ENCODE measurements around the gene OSM. TPM values are rescaled to one million over a fixed set of nuclear protein-coding genes. Genes with fewer than 3 reads are reported as not detected.

The OSM gene
- total and polyA plus RNA-seq, 9 donors: 0.09 to 1.5 (median 0.33) TPM; not detected in 1

- DNase-seq: no peak
- H3K4me1 ChIP-seq (ENCODE audit: control insufficient read depth, insufficient read depth, low read length): peaks cover 28% of the 10 kb centered on the region
- WGBS (ENCODE audit: insufficient coverage): 95% methylated on average over 3 of the region's 8 CpGs
Measured at GRCh38 chr22:30285846-30286200, 19.2 kb upstream of the OSM start.

GRCh38 chr22:30285176-30285845 is 18.7 kb upstream of the OSM start:
- Histone ChIP-seq H3K27ac (ENCODE audit: low read length) (no peak overlapping the region), H3K27me3 (ENCODE audit: control insufficient read depth, insufficient read depth, low read length) (no peaks in the 10 kb centered on the region), H3K4me1 (ENCODE audit: control insufficient read depth, insufficient read depth, low read length) (peaks cover 23% of the 10 kb centered on the region), H3K36me3 (ENCODE audit: control insufficient read depth, insufficient read depth, low read length) (peaks cover 7% of the 10 kb centered on the region), H3K4me3 (ENCODE audit: low read length) (no peak overlapping the region), H3K9me3 (replicated peaks; ENCODE audit: control insufficient read depth, low read depth, low read length) (no peaks in the 10 kb centered on the region)
- DNase-seq: no peak
- 83% methylated on average over 20 of the region's 27 CpGs for WGBS (ENCODE audit: insufficient coverage)

More at GRCh38 chr22:30285846-30286200, 19.2 kb upstream of the OSM start:
- no peak overlapping the region for H3K27ac ChIP-seq (ENCODE audit: low read length)
- H3K9me3 ChIP-seq (replicated peaks; ENCODE audit: control insufficient read depth, low read depth, low read length): no peaks in the 10 kb centered on the region
- no peaks in the 10 kb centered on the region for H3K27me3 ChIP-seq (ENCODE audit: control insufficient read depth, insufficient read depth, low read length)
- H3K4me3 ChIP-seq (ENCODE audit: low read length): no peak overlapping the region
- H3K36me3 ChIP-seq (ENCODE audit: control insufficient read depth, insufficient read depth, low read length): peaks cover 7% of the 10 kb centered on the region

- Histone ChIP-seq H3K27ac (ENCODE audit: low read length) (no peak overlapping the region), H3K27me3 (ENCODE audit: control insufficient read depth, insufficient read depth, low read length) (no peaks in the 10 kb centered on the region), H3K36me3 (ENCODE audit: control insufficient read depth, insufficient read depth, low read length) (peaks cover 7% of the 10 kb centered on the region), H3K4me1 (ENCODE audit: control insufficient read depth, insufficient read depth, low read length) (peaks cover 17% of the 10 kb centered on the region), H3K9me3 (replicated peaks; ENCODE audit: control insufficient read depth, low read depth, low read length) (no peaks in the 10 kb centered on the region), H3K4me3 (ENCODE audit: low read length) (no peak overlapping the region)
- no peak for DNase-seq
- WGBS (ENCODE audit: insufficient coverage): 72% methylated on average over 4 of the region's 4 CpGs
Measured at GRCh38 chr22:30284666-30285065, 18.0 kb upstream of the OSM start.

- Histone ChIP-seq H3K36me3 (ENCODE audit: control insufficient read depth, insufficient read depth, low read length) (peaks cover 7% of the 10 kb centered on the region), H3K27me3 (ENCODE audit: control insufficient read depth, insufficient read depth, low read length) (no peaks in the 10 kb centered on the region), H3K4me3 (ENCODE audit: low read length) (no peak overlapping the region), H3K9me3 (replicated peaks; ENCODE audit: control insufficient read depth, low read depth, low read length) (no peaks in the 10 kb centered on the region), H3K27ac (ENCODE audit: low read length) (no peak overlapping the region), H3K4me1 (ENCODE audit: control insufficient read depth, insufficient read depth, low read length) (peaks cover 17% of the 10 kb centered on the region)
- no peak for DNase-seq
- 74% methylated on average over 8 of the region's 9 CpGs for WGBS (ENCODE audit: insufficient coverage)
Measured at GRCh38 chr22:30284172-30284571, 17.5 kb upstream of the OSM start.

GRCh38 chr22:30283342-30283741 is 16.7 kb upstream of the OSM start:
- Histone ChIP-seq H3K27me3 (ENCODE audit: control insufficient read depth, insufficient read depth, low read length) (no peaks in the 10 kb centered on the region), H3K4me1 (ENCODE audit: control insufficient read depth, insufficient read depth, low read length) (peaks cover 9% of the 10 kb centered on the region), H3K27ac (ENCODE audit: low read length) (no peak overlapping the region), H3K9me3 (replicated peaks; ENCODE audit: control insufficient read depth, low read depth, low read length) (no peaks in the 10 kb centered on the region), H3K4me3 (ENCODE audit: low read length) (no peak overlapping the region), H3K36me3 (ENCODE audit: control insufficient read depth, insufficient read depth, low read length) (peaks cover 7% of the 10 kb centered on the region)
- no peak for DNase-seq
- 93% methylated on average over 2 of the region's 4 CpGs for WGBS (ENCODE audit: insufficient coverage)

- DNase-seq: no peak
- peaks cover 7% of the 10 kb centered on the region for H3K36me3 ChIP-seq (ENCODE audit: control insufficient read depth, insufficient read depth, low read length)
- H3K27ac ChIP-seq (ENCODE audit: low read length): no peak overlapping the region
- no peaks in the 10 kb centered on the region for H3K27me3 ChIP-seq (ENCODE audit: control insufficient read depth, insufficient read depth, low read length)
- H3K4me3 ChIP-seq (ENCODE audit: low read length): no peak overlapping the region
- peaks cover 7% of the 10 kb centered on the region for H3K4me1 ChIP-seq (ENCODE audit: control insufficient read depth, insufficient read depth, low read length)
- WGBS (ENCODE audit: insufficient coverage): 60% methylated on average over 3 of the region's 7 CpGs
- no peaks in the 10 kb centered on the region for H3K9me3 ChIP-seq (replicated peaks; ENCODE audit: control insufficient read depth, low read depth, low read length)
Measured at GRCh38 chr22:30282616-30283046, 16.0 kb upstream of the OSM start.

- Histone ChIP-seq H3K4me1 (ENCODE audit: control insufficient read depth, insufficient read depth, low read length) (peaks cover 11% of the 10 kb centered on the region), H3K27me3 (ENCODE audit: control insufficient read depth, insufficient read depth, low read length) (peaks cover 1% of the 10 kb centered on the region), H3K4me3 (ENCODE audit: low read length) (no peak overlapping the region), H3K9me3 (replicated peaks; ENCODE audit: control insufficient read depth, low read depth, low read length) (no peaks in the 10 kb centered on the region), H3K36me3 (ENCODE audit: control insufficient read depth, insufficient read depth, low read length) (peaks cover 7% of the 10 kb centered on the region), H3K27ac (ENCODE audit: low read length) (no peak overlapping the region)
- 80% methylated on average over 2 of the region's 8 CpGs for WGBS (ENCODE audit: insufficient coverage)
- DNase-seq: no peak
Measured at GRCh38 chr22:30280505-30280904, 13.9 kb upstream of the OSM start.

GRCh38 chr22:30279932-30280331 is 13.3 kb upstream of the OSM start:
- no peak for DNase-seq
- peaks cover 1% of the 10 kb centered on the region for H3K36me3 ChIP-seq (ENCODE audit: control insufficient read depth, insufficient read depth, low read length)
- peaks cover 11% of the 10 kb centered on the region for H3K4me1 ChIP-seq (ENCODE audit: control insufficient read depth, insufficient read depth, low read length)
- H3K9me3 ChIP-seq (replicated peaks; ENCODE audit: control insufficient read depth, low read depth, low read length): no peaks in the 10 kb centered on the region
- 87% methylated on average over 3 of the region's 5 CpGs for WGBS (ENCODE audit: insufficient coverage)
- H3K27ac ChIP-seq (ENCODE audit: low read length): no peak overlapping the region
- H3K27me3 ChIP-seq (ENCODE audit: control insufficient read depth, insufficient read depth, low read length): peaks cover 2% of the 10 kb centered on the region
- no peak overlapping the region for H3K4me3 ChIP-seq (ENCODE audit: low read length)

- H3K27ac ChIP-seq (ENCODE audit: low read length): no peak overlapping the region
- peaks cover 11% of the 10 kb centered on the region for H3K4me1 ChIP-seq (ENCODE audit: control insufficient read depth, insufficient read depth, low read length)
- H3K27me3 ChIP-seq (ENCODE audit: control insufficient read depth, insufficient read depth, low read length): peaks cover 2% of the 10 kb centered on the region
- no peaks in the 10 kb centered on the region for H3K9me3 ChIP-seq (replicated peaks; ENCODE audit: control insufficient read depth, low read depth, low read length)
- WGBS (ENCODE audit: insufficient coverage): 56% methylated on average over 13 of the region's 16 CpGs
- DNase-seq: no peak
- no peak overlapping the region for H3K4me3 ChIP-seq (ENCODE audit: low read length)
- H3K36me3 ChIP-seq (ENCODE audit: control insufficient read depth, insufficient read depth, low read length): no peaks in the 10 kb centered on the region
Measured at GRCh38 chr22:30279046-30279788, 12.6 kb upstream of the OSM start.

- peaks cover 2% of the 10 kb centered on the region for H3K27me3 ChIP-seq (ENCODE audit: control insufficient read depth, insufficient read depth, low read length)
- peaks cover 11% of the 10 kb centered on the region for H3K4me1 ChIP-seq (ENCODE audit: control insufficient read depth, insufficient read depth, low read length)
- no peaks in the 10 kb centered on the region for H3K36me3 ChIP-seq (ENCODE audit: control insufficient read depth, insufficient read depth, low read length)
- H3K4me3 ChIP-seq (ENCODE audit: low read length): no peak overlapping the region
- WGBS (ENCODE audit: insufficient coverage): 39% methylated on average over 9 of the region's 14 CpGs
- H3K9me3 ChIP-seq (replicated peaks; ENCODE audit: control insufficient read depth, low read depth, low read length): no peaks in the 10 kb centered on the region
- peak; percentile 70 for DNase-seq
- H3K27ac ChIP-seq (ENCODE audit: low read length): no peak overlapping the region
Measured at GRCh38 chr22:30277547-30278344, 11.1 kb upstream of the OSM start.
